G401 (cell line): ENCODE measurements around the gene MORN4. TPM values are rescaled to one million over a fixed set of nuclear protein-coding genes. Genes with fewer than 3 reads are reported as not detected.

Experiments used
- total RNA-seq: library from RNA; depleted of rRNA; stranded (reverse); fragments of >200 nt; shearing (Covaris generic); gene quantifications from 2 replicates; pipeline ENCODE4 v1.2.3, GENCODE V29; 2014; rRNA removed

The MORN4 gene
- total RNA-seq, 1 experiment from 2014 or later: 18.8 TPM

Other genes with a start within 250 kb of the MORN4 start
- gene RRP12, start 232.2 kb downstream of the MORN4 start, total RNA-seq: 35.1 and 41.4 TPM in 2 replicates
- 724 and 846 TPM in 2 replicates for gene PGAM1, start 207.3 kb downstream of the MORN4 start, total RNA-seq
- gene EXOSC1, start 187.5 kb downstream of the MORN4 start, total RNA-seq: 56.7 and 61.7 TPM in 2 replicates
- 70.4 and 82.5 TPM in 2 replicates for gene ZDHHC16, start 187.3 kb downstream of the MORN4 start, total RNA-seq
- gene MMS19, start 135.1 kb downstream of the MORN4 start, total RNA-seq: 67.8 and 89.3 TPM in 2 replicates
- 32.5 and 39.5 TPM in 2 replicates for gene UBTD1, start 134.6 kb downstream of the MORN4 start, total RNA-seq
- 0.41 and 3.4 TPM in 2 replicates for gene ANKRD2, start 60.7 kb downstream of the MORN4 start, total RNA-seq
- gene HOGA1, start 49.1 kb downstream of the MORN4 start, total RNA-seq: 8.0 and 8.1 TPM in 2 replicates
- 0.24 TPM in 1 of 2 replicates, not detected in the other for gene C10orf62, start 43.8 kb downstream of the MORN4 start, total RNA-seq
- 40.2 and 42.2 TPM in 2 replicates for gene PI4K2A, start 7.2 kb upstream of the MORN4 start, total RNA-seq
- 19.1 and 24.4 TPM in 2 replicates for gene AVPI1, start 53.7 kb upstream of the MORN4 start, total RNA-seq
- 35.0 and 61.1 TPM in 2 replicates for gene MARVELD1, start 80.2 kb upstream of the MORN4 start, total RNA-seq
- gene ZFYVE27, start 103.6 kb upstream of the MORN4 start, total RNA-seq: 21.8 and 24.8 TPM in 2 replicates
- gene SFRP5, start 138.5 kb upstream of the MORN4 start, total RNA-seq: not detected in 2 replicates
- 0.12 TPM in 1 of 2 replicates, not detected in the other for gene GOLGA7B, start 216.3 kb upstream of the MORN4 start, total RNA-seq